NCI-H2029 (cell line): Measurements from ENCODE around the gene RPH3AL.

Source experiments
- DNase-seq: peaks from one replicate; lab custom pipeline; 2025; lab: John Stamatoyannopoulos, UW

The RPH3AL gene

DNA sequence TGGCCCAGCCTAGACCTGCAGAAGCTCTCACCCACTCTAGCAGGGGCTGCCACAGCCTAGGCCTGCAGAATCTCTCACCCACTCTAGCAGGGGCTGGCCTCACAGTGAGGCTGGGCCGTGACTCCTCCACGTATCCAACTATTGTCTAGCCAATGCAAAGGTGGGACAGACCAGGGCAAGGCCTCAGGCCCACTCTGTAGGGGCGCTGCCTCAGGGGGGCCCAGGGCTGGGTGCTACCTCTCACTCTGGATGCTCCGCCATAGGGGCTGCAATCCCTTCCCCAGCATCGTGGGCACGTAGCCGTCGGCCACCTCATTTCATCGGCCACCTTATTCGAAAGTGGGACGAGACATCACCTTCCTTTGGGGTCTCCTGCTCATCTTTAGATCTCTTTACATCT lies 51.7 kb downstream of the RPH3AL start:
- DNase-seq: no peak

DNA sequence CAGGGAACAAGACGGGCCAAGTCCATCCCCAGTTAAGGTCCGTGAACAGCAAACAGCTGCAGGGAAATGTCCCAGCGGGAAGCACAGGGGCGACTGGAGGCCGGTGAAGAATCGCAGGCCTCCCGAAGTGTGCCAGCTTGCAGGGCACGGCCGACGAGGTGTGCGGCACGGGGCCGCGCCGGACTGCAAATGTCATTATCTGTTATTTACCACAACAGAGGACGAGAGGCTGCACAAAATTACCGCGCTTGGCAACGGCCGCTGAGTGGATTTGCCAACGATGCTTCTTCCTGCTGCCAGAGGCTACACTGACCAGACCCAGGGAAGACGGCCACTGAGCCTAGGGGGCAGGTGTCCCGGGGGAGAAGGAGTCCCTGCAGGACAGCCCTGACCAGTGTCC lies 53.1 kb downstream of the RPH3AL start:
- no peak for DNase-seq

DNA sequence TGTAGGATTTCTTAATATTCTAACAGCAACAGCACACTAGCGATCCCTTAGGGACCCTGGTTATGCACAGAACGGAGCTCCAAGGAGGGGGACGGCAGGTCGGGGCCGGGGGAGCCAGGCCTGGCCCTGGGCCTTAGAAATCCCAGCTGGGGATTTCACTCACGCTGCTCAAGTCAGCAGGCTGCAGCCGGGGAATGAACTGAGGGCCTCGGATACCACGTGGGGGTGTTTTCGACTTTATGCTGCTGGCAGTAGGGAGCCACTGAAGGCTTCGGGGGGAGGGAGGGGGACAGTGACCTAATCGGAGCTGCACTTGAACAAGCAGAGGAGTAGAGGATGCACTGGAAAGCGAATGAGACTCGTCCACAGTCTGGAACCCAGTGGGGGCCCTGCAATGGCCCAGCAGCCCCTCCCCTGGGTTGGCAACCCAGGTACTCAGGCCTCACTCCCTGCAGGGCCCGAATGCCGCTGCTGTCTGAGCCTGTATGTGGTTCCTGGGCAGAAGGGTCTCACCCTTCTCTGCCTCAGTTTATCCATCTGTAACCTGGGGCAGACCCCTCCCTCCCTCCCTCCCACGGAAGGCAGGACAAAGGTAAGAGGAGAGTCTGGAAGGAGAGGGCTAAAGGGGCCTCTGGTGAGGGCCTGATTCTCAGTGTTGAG lies 53.7 kb downstream of the RPH3AL start:
- DNase-seq: no peak

GRCh38 chr17:297758-298157 lies 54.8 kb downstream of the RPH3AL start:
- DNase-seq: no peak

- DNase-seq: no peak
Measured at GRCh38 chr17:296906-297690, 55.5 kb downstream of the RPH3AL start.

- no peak for DNase-seq
Measured at GRCh38 chr17:296379-296778, 56.2 kb downstream of the RPH3AL start.

- no peak for DNase-seq
Measured at GRCh38 chr17:292531-293382, 59.9 kb downstream of the RPH3AL start.

DNA sequence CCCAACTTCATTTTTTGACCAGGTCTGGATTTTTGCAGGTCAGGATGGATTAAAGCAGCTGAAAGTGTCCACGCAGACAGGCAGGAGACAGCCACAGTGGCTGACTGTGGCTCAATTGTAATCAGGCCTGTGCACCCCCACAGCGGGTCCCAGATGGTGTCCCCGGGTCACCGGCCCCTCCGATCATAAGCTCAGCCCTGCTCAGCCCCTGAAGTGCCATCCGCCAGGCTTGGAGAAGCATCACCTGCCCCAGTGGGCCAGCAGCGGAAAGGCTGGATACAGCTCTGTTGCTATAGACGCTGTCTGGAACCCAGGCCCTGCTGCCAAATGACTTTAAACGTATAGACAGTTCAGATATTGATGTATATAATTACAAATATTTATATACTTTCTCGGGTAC lies 60.6 kb downstream of the RPH3AL start:
- DNase-seq: no peak

- DNase-seq: no peak
Measured at GRCh38 chr17:291587-291986, 61.0 kb downstream of the RPH3AL start.

DNA sequence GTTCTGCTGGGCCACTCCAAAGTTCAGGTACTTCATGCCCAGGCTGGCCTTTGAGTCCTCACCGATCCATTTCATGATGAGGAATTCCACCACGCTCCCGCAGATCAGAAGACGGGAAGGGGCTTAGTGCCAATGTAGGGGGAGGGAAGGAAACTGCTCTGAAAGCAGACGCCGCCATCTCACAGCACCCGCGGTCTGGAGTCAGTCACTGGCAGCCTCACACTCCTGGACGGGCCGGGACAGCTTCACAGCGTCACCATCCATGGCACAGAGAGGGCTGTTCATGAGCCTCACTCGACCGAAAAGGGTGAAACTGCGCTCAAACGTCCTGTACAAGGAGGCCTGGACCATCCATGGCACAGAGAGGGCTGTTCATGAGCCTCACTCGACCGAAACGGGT lies 62.0 kb downstream of the RPH3AL start:
- no peak for DNase-seq

GRCh38 chr17:290121-290521 lies 62.5 kb downstream of the RPH3AL start:
- DNase-seq: no peak

- no peak for DNase-seq
Measured at GRCh38 chr17:289409-289808, 63.2 kb downstream of the RPH3AL start.

DNA sequence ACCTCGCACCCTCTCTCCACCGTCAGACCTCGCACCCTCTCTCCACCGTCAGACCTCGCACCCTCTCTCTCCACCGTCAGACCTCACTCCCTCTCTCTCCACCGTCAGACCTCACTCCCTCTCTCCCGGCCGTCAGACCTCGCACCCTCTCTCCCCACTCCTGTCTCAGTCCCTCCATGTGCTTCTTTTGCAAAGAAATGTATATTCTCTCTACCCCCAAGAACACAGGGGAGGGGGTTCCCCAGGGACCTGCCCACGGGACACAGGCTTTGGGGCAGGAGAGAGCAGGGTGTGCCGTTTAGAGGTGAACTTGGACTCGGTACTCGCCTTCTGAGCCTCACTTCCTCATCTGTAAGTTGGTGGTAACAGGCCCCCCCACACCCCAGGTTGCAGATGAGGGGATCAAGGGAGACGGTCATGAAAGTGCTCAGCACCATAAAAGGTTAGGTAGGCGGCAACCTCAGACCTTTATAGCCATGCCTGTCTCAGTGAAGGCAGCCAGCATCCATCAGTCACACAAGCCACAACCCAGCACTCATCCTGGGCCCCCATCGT lies 63.7 kb downstream of the RPH3AL start:
- DNase-seq: no peak

- DNase-seq: no peak
Measured at GRCh38 chr17:286571-286970, 66.0 kb downstream of the RPH3AL start.

DNA sequence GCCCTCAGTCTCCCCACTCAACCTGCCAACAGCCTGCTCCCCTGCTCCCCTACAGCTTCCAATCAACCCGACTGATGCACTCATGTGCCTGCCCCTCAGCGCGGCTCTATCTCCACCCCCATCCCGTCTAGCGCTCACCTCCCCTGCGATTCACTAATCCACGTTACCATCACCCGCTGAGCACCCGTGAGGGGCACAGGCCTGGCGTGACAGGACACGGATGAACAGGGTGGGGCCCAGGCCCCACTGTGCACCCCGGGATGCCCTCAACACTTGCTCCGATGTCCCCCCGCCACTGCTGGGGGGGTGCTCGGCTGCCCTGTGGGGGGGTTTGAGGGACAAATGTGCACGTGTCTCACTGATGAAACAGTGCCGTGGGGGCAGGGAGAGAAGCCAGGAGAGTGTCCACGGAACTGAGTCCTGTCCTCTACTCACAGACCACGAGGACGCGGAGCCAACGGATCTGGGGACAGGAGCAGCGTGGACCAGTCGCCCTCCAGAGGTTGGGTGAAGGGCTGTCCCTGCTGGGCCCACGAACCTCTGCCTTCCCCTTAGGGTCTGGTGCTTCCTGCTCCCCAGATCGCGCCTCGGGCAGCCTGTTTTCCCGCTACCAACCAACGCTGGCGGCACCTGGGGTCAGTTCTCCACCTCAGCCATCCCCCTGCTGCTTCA lies 66.7 kb downstream of the RPH3AL start:
- DNase-seq: no peak

GRCh38 chr17:284676-285355 lies 67.8 kb downstream of the RPH3AL start:
- DNase-seq: no peak

- no peak for DNase-seq
Measured at GRCh38 chr17:283911-284675, 68.5 kb downstream of the RPH3AL start.

DNA sequence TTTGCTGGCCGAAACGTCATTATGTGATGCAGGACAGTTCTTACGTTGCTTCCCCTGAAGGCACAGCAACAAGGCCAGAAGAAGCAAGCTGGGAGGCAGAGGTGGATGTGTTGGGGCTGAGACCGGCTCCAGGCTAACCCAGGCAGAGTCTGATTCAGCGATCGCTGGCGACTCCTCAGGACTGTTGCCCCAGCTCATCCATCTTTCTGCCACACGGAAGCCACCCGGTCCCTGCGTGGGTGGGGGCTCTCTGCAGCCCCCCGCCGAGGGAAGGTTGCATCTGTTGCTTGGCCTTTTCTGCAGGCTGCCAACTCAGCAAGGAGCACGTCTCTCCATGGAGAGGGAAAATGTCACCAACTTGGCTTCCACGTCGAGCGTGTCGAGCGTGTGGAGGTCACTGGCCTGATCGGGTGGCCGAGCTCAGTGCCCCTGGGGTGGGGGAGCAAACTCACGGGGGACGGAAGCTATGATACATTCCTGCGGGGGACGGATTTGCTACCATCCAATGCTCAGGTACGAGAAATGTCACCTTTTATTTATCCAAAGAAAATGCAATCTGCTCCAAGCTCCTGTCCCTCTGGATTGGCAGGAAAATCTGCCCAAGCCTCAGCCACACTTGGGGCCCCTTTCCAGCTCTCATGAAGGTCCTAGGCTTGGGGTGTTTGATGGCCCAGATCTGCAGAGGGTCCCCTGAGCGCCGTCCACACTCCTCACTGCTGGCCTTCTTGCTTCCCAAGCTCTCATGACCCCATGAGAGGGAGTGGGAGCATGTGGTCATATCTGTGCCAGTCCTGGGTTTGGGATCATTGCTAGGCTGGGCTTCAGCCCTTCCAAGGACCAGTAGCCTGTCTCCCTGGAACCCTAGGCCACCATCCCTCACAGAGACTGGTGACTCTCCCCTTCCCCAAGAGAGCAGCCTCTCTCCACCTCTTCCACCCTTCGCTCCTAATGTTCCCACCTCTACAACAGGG lies 69.4 kb downstream of the RPH3AL start:
- DNase-seq: no peak
